RWPE2 (cell line): Measurements from ENCODE around the gene RASSF8.
A peak's percentile ranks its signal among the peaks of the same experiment; 100 is the strongest.

ENCODE experiments used
- ATAC-seq: fragments of 200-7000 bp; cut with Tn5 transposase; 3 replicates; pipeline ENCODE4 v1.9.1; 2021; ENCODE audit warnings: low read depth
- DNase-seq: peaks from one replicate; pipeline ENCODE4 v3.0.0-alpha.2; 2020; ENCODE audit warnings: low spot score
- H3K27ac ChIP-seq: fragments of 450-650 bp; 2 replicates; pipeline ENCODE4 v1.5.1; 2017; ENCODE audit warnings: mild to moderate bottlenecking; ENCODE audit not compliant: poor library complexity, severe bottlenecking
- H3K27me3 ChIP-seq: fragments of 250-450 bp; sonication (Bioruptor Pico); 2 replicates; pipeline ENCODE4 v1.5.1; 2021; ENCODE audit warnings: mild to moderate bottlenecking, moderate library complexity; ENCODE audit not compliant: insufficient read depth, poor library complexity, severe bottlenecking
- H3K36me3 ChIP-seq: fragments of 250-450 bp; sonication (Bioruptor Pico); 2 replicates; pipeline ENCODE4 v1.5.1; 2020; ENCODE audit warnings: low read depth, mild to moderate bottlenecking, moderate library complexity
- H3K4me1 ChIP-seq: fragments of 250-450 bp; sonication (Bioruptor Pico); 2 replicates; pipeline ENCODE4 v1.5.1; 2021; ENCODE audit warnings: mild to moderate bottlenecking, moderate library complexity; ENCODE audit not compliant: insufficient read depth, poor library complexity, severe bottlenecking
- H3K4me3 ChIP-seq: fragments of 250-450 bp; sonication (Bioruptor Pico); 2 replicates; pipeline ENCODE4 v1.5.1; 2021; ENCODE audit warnings: mild to moderate bottlenecking, moderate library complexity; ENCODE audit not compliant: severe bottlenecking
- H3K9me3 ChIP-seq: fragments of 250-450 bp; sonication (Bioruptor Pico); 2 replicates; pipeline ENCODE4 v1.5.1; 2021; ENCODE audit warnings: mild to moderate bottlenecking, moderate library complexity; ENCODE audit not compliant: severe bottlenecking
- TF ChIP-seq, protein P1 (sequence below): fragments of 450-650 bp; IDR thresholded peaks from one replicate; pipeline ENCODE4 v1.5.1; 2017; ENCODE audit warnings: mild to moderate bottlenecking, moderate library complexity; ENCODE audit not compliant: poor library complexity, severe bottlenecking

Gene RASSF8

DNA sequence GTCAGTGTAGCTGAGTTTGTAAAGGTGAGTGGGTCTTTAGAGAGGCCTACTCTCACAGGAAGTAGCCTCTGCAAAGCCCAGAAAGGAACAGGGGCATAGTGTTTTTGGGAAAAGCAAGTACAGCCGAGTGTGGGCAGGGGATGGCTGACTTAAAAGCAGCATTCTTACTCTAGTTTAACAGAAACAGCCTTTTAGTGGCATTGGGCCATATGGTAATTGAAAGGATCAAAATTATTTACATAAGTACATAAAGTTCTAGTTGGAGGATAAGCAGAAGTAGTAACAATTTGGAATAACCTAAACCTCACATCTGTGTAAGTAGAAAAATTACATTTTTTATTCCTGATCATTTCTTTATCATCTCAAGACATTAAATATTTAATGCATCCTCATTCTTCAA lies 49.1 kb downstream of the RASSF8 start:
- DNase-seq (no peak), ATAC-seq (no peak)
- no peak overlapping the region for H3K27ac ChIP-seq
- H3K4me1 ChIP-seq, result peaks cover 2% of the 10 kb centered on the region
- no peak overlapping the region for H3K4me3 ChIP-seq
- H3K36me3 ChIP-seq, result no peaks in the 10 kb centered on the region
- TF ChIP-seq, protein P1, sequence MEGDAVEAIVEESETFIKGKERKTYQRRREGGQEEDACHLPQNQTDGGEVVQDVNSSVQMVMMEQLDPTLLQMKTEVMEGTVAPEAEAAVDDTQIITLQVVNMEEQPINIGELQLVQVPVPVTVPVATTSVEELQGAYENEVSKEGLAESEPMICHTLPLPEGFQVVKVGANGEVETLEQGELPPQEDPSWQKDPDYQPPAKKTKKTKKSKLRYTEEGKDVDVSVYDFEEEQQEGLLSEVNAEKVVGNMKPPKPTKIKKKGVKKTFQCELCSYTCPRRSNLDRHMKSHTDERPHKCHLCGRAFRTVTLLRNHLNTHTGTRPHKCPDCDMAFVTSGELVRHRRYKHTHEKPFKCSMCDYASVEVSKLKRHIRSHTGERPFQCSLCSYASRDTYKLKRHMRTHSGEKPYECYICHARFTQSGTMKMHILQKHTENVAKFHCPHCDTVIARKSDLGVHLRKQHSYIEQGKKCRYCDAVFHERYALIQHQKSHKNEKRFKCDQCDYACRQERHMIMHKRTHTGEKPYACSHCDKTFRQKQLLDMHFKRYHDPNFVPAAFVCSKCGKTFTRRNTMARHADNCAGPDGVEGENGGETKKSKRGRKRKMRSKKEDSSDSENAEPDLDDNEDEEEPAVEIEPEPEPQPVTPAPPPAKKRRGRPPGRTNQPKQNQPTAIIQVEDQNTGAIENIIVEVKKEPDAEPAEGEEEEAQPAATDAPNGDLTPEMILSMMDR, result no peak
- H3K27me3 ChIP-seq, result no peaks in the 10 kb centered on the region
- H3K9me3 ChIP-seq, result no peaks in the 10 kb centered on the region

DNA sequence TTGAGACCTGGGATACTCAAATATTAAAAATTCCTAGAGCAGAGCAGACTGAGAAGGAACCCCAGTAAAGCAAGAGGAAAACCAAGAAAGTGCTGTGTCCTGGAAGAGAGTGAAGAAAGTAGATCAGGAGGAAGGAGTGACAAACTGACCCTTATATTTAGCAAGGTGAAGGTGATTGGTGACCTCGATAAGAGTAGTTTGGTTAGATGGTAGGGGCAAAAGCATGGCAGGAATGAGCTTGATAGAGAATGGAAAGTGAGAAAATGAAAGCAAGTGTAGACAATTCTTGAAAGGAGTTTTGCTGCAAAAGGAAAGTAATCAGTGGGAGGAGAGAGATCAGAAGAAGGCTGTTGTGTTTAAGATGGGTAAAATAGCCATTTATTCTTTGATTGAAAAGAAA lies 51.1 kb downstream of the RASSF8 start:
- TF ChIP-seq, protein P1, result no peak
- peak overlapping the region; percentile 29 for H3K27ac ChIP-seq
- ATAC-seq, result no peak
- H3K4me1 ChIP-seq, result peaks cover 2% of the 10 kb centered on the region
- no peaks in the 10 kb centered on the region for H3K9me3 ChIP-seq
- H3K4me3 ChIP-seq, result no peak overlapping the region
- no peaks in the 10 kb centered on the region for H3K27me3 ChIP-seq
- no peak for DNase-seq
- H3K36me3 ChIP-seq, result no peaks in the 10 kb centered on the region

DNA sequence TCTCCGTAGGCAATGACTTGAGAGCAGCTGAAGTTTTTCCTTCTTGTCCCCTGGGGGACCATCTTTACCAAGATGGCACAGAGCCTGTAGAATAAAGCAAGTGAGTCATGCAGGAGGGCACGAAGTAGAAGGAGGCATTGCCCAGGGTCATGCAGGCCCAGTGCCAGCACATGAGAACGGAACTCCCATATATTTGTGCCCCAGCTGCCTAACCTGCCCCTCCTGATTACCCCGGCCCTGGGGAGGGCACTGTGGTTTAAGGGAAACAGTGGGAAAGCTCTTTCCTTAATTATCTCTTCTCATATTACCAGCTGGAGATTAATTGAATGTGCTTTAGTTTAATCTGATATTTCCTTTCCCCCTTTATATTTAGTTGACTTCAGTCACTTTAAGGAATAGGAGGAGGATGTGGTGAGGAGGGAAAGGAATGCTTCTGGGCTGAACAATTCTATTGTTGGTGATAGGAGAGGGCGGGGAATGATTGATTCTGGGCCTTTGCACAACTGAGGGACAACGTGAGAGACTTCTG lies 51.9 kb downstream of the RASSF8 start:
- Histone ChIP-seq H3K4me3 (no peak overlapping the region), H3K36me3 (no peaks in the 10 kb centered on the region), H3K9me3 (no peaks in the 10 kb centered on the region), H3K27me3 (no peaks in the 10 kb centered on the region), H3K27ac (peak overlapping the region; percentile 29), H3K4me1 (peaks cover 2% of the 10 kb centered on the region)
- TF ChIP-seq, protein P1, result no peak
- no peak for DNase-seq
- peak; percentile 31; the same call in 1 of the 3 replicates for ATAC-seq

GRCh38 chr12:26011099-26011498 lies 52.6 kb downstream of the RASSF8 start:
- TF ChIP-seq, protein P1, result no peak
- H3K4me3 ChIP-seq, result no peak overlapping the region
- H3K4me1 ChIP-seq, result peaks cover 2% of the 10 kb centered on the region
- no peaks in the 10 kb centered on the region for H3K36me3 ChIP-seq
- no peak for DNase-seq
- ATAC-seq, result no peak
- H3K27ac ChIP-seq, result peak overlapping the region; percentile 29
- H3K9me3 ChIP-seq, result no peaks in the 10 kb centered on the region
- H3K27me3 ChIP-seq, result no peaks in the 10 kb centered on the region

DNA sequence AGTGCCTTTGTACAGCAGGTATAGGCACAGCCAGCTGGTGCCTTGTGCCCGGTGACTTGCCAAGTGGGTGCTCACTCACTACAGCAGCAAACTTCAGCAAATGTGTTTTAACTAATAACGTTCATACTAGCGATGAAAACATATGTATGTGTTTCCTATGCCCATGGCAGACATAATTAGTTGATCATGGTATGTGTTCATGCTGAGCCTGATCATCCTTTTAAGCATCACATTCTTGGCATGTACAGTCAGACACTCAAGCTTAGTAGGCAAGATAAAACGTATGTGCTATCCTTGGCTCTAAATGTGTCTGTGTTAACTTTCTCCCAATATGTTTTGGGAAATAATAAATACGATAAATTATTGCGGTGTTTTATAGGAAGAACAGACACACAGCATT lies 55.6 kb downstream of the RASSF8 start:
- ATAC-seq (no peak), DNase-seq (no peak)
- Histone ChIP-seq H3K27ac (no peak overlapping the region), H3K4me3 (no peak overlapping the region), H3K9me3 (no peaks in the 10 kb centered on the region), H3K4me1 (peaks cover 2% of the 10 kb centered on the region), H3K27me3 (no peaks in the 10 kb centered on the region), H3K36me3 (no peaks in the 10 kb centered on the region)
- TF ChIP-seq, protein P1, result no peak
